22Rv1 (cell line): ENCODE data around the gene ANXA2R.

Experiments
- CTCF ChIP-seq: fragments of 450-650 bp; IDR thresholded peaks from 2 replicates; pipeline ENCODE4 v1.5.1; 2017; ENCODE audit warnings: mild to moderate bottlenecking
- ZFX ChIP-seq: fragments of 450-650 bp; IDR thresholded peaks from 2 replicates; pipeline ENCODE4 v1.6.1; 2017; ENCODE audit warnings: antibody characterized with exemption, borderline replicate concordance

- TF ChIP-seq CTCF (peak; percentile 83), ZFX (no peak)
Measured at GRCh38 chr5:43040287-43041098, at the start of gene ANXA2R.
